IPS-20b (cell line): Measurements from ENCODE around the gene GSG1L2.

Source experiments
- H3K27ac ChIP-seq: one replicate; pipeline ENCODE4 v1.5.1; 2013; ENCODE audit warnings: low read length
- H3K27me3 ChIP-seq: 2 replicates; pipeline ENCODE4 v1.6.1; 2013; ENCODE audit warnings: mild to moderate bottlenecking, low read length, inconsistent platforms; ENCODE audit not compliant: insufficient read depth
- H3K36me3 ChIP-seq: 2 replicates; pipeline ENCODE4 v1.6.1; 2013; ENCODE audit warnings: low read depth, mild to moderate bottlenecking, inconsistent platforms, low read length, moderate library complexity; ENCODE audit not compliant: insufficient read depth
- H3K4me1 ChIP-seq: 2 replicates; pipeline ENCODE4 v1.6.1; 2013; ENCODE audit warnings: mild to moderate bottlenecking, control low read depth, inconsistent platforms, low read length, moderate library complexity; ENCODE audit not compliant: insufficient read depth
- H3K4me3 ChIP-seq: 2 replicates; pipeline ENCODE4 v1.5.1; 2013; ENCODE audit warnings: mild to moderate bottlenecking, low read length, inconsistent platforms
- H3K9ac ChIP-seq: 2 replicates; pipeline ENCODE4 v1.6.1; 2013; ENCODE audit warnings: low read depth, mild to moderate bottlenecking, inconsistent platforms, low read length, moderate library complexity
- H3K9me3 ChIP-seq: 2 replicates; pipeline ENCODE4 v1.6.1; 2013; ENCODE audit warnings: mild to moderate bottlenecking, low read depth, low read length, inconsistent platforms; ENCODE audit not compliant: insufficient read depth

Gene GSG1L2

GRCh38 chr17:9755083-9755482 is 66.8 kb downstream of the GSG1L2 start:
- Histone ChIP-seq H3K9me3 (no peaks in the 10 kb centered on the region), H3K27ac (no peak overlapping the region), H3K4me1 (no peaks in the 10 kb centered on the region), H3K27me3 (no peaks in the 10 kb centered on the region), H3K9ac (no peak overlapping the region), H3K36me3 (no peaks in the 10 kb centered on the region), H3K4me3 (no peak overlapping the region)
